Measurements from ENCODE around the gene RCAN2. TPM values are rescaled to one million over a fixed set of nuclear protein-coding genes. Genes with fewer than 3 reads are reported as not detected.

The RCAN2 gene
- total and polyA plus RNA-seq, 9 of the 15 experiments (the other 6 are each of a cell fraction or from before 2014, with no cell fraction given): 0.04 TPM; not detected in 8

DNA sequence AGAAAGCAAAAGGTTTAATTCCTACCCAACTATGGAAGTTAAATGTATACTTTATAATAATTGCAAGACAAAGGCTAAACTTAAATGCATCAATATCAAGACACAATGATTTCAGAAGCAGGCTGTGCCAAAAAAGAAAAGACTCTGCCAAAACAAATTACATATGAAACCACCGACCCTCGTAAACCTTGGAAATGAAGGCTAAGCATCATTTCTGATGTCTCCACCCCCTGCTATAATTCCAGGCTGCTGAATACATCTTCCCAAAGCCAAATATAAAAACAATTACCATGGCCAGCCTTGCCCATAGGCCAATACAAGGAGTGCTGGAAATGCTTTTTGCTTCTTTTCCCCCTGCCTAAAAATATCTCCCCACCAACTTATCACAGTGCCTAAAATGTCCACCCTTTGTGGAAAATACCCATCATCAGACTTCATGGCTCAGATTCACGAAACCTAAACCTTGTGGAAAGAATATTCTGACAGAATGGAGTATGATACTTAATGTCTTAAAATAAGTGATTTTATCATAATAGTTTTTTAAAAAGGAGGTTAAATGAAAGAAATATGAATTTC, 37.4 kb downstream of the RCAN2 start:
- Histone ChIP-seq H4K20me1 (replicated peaks; ENCODE audit: control insufficient read depth, insufficient read depth, low read length) (no peaks in the 10 kb centered on the region), H3K4me2 (ENCODE audit: insufficient read depth, low read length) (no peak overlapping the region), H3K4me3 (no peak overlapping the region), H3K27ac (ENCODE audit: extremely low read depth, low read depth, low read length) (no peak overlapping the region), H3K9ac (ENCODE audit: insufficient read depth in 1 of 2, low read depth in 2 of 2, low read length in 2 of 2) (no peak overlapping the region), H3K9me1 (ENCODE audit: control insufficient read depth, insufficient read depth, low read length) (no peaks in the 10 kb centered on the region), H3K27me3 (ENCODE audit: control insufficient read depth in 2 of 2, insufficient read depth in 2 of 2, low read length in 2 of 2) (no peaks in the 10 kb centered on the region), H3K4me1 (replicated peaks in 1 of 2; ENCODE audit: control insufficient read depth in 2 of 2, insufficient read depth in 2 of 2, low read length in 2 of 2) (no peaks in the 10 kb centered on the region), H2AFZ (ENCODE audit: low read depth, low read length) (no peak overlapping the region), H3K36me3 (ENCODE audit: control insufficient read depth, insufficient read depth, low read length) (no peaks in the 10 kb centered on the region), H3K79me2 (ENCODE audit: control insufficient read depth, insufficient read depth, low read length) (no peaks in the 10 kb centered on the region), H3K9me3 (replicated peaks; ENCODE audit: control insufficient read depth, insufficient read depth, low read depth, low read length) (no peaks in the 10 kb centered on the region)
- FAIRE-seq (no peak), ATAC-seq (no peak), DNase-seq (ENCODE audit: extremely low read depth in 1 of 4, low spot score in 3 of 4) (no peak)
- in situ Hi-C loops (cut with MboI): no loop called here
- 0% methylated on average over 3 of the region's 3 CpGs for WGBS (ENCODE audit: insufficient coverage, low coverage, missing lambda C conversion rate)
- intact Hi-C loops (cut with micrococcal nuclease): no loop called here
- TF ChIP-seq, protein P1, sequence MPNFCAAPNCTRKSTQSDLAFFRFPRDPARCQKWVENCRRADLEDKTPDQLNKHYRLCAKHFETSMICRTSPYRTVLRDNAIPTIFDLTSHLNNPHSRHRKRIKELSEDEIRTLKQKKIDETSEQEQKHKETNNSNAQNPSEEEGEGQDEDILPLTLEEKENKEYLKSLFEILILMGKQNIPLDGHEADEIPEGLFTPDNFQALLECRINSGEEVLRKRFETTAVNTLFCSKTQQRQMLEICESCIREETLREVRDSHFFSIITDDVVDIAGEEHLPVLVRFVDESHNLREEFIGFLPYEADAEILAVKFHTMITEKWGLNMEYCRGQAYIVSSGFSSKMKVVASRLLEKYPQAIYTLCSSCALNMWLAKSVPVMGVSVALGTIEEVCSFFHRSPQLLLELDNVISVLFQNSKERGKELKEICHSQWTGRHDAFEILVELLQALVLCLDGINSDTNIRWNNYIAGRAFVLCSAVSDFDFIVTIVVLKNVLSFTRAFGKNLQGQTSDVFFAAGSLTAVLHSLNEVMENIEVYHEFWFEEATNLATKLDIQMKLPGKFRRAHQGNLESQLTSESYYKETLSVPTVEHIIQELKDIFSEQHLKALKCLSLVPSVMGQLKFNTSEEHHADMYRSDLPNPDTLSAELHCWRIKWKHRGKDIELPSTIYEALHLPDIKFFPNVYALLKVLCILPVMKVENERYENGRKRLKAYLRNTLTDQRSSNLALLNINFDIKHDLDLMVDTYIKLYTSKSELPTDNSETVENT (CRISPR knock-in tag; IDR thresholded peaks at IDR 0.05): no peak
- TF ChIP-seq DMBX1 (CRISPR knock-in tag; IDR thresholded peaks at IDR 0.05; ENCODE audit: borderline replicate concordance) (no peak), MEF2D (tag; conservative IDR thresholded peaks at IDR 0.05; ENCODE audit: low read depth) (no peak), HMG20A (CRISPR knock-in tag; conservative IDR thresholded peaks at IDR 0.05) (no peak), NR2C1 (IDR thresholded peaks at IDR 0.05) (no peak), NR2C1 (tag; IDR thresholded peaks at IDR 0.05) (no peak), CBX1 (IDR thresholded peaks at IDR 0.05; ENCODE audit: low read depth) (no peak), SRSF1 (IDR thresholded peaks at IDR 0.05; ENCODE audit: low read depth, low read length) (no peak)
- TF ChIP-seq, protein P2, sequence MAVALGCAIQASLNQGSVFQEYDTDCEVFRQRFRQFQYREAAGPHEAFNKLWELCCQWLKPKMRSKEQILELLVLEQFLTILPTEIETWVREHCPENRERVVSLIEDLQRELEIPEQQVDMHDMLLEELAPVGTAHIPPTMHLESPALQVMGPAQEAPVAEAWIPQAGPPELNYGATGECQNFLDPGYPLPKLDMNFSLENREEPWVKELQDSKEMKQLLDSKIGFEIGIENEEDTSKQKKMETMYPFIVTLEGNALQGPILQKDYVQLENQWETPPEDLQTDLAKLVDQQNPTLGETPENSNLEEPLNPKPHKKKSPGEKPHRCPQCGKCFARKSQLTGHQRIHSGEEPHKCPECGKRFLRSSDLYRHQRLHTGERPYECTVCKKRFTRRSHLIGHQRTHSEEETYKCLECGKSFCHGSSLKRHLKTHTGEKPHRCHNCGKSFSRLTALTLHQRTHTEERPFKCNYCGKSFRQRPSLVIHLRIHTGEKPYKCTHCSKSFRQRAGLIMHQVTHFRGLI (CRISPR knock-in tag; IDR thresholded peaks at IDR 0.05): no peak
- TF ChIP-seq, protein P3, sequence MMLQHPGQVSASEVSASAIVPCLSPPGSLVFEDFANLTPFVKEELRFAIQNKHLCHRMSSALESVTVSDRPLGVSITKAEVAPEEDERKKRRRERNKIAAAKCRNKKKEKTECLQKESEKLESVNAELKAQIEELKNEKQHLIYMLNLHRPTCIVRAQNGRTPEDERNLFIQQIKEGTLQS (IDR thresholded peaks at IDR 0.05): no peak
- TF ChIP-seq, protein P3 (CRISPR knock-in tag; conservative IDR thresholded peaks at IDR 0.05): no peak
- CTCF ChIA-PET (ENCODE audit: low intra/inter-chr PET ratio): no interaction called here
- POLR2A ChIA-PET: no interaction called here
- BruUV-seq (replicated peaks): no TSS peak

Measured in K562 (cell line).